BLaER1 (cell line): Measurements from ENCODE around the gene SBF2.

Experiments
- H3K27ac ChIP-seq: shearing (Covaris generic); formaldehyde crosslinking; 2 replicates; pipeline ENCODE4 v1.8.1; 2022
- H3K27me3 ChIP-seq: shearing (Covaris generic); formaldehyde crosslinking; 2 replicates; pipeline ENCODE4 v1.8.1; 2022
- H3K36me3 ChIP-seq: shearing (Covaris generic); formaldehyde crosslinking; 2 replicates; pipeline ENCODE4 v1.8.1; 2022
- H3K4me1 ChIP-seq: shearing (Covaris generic); formaldehyde crosslinking; 2 replicates; pipeline ENCODE4 v1.8.1; 2022
- H3K4me2 ChIP-seq: shearing (Covaris generic); formaldehyde crosslinking; 2 replicates; pipeline ENCODE4 v1.8.1; 2022
- H3K4me3 ChIP-seq: shearing (Covaris generic); formaldehyde crosslinking; 2 replicates; pipeline ENCODE4 v1.8.1; 2022
- H3K9ac ChIP-seq: shearing (Covaris generic); formaldehyde crosslinking; 2 replicates; pipeline ENCODE4 v1.8.1; 2022
- H3K9me3 ChIP-seq: shearing (Covaris generic); formaldehyde crosslinking; 2 replicates; pipeline ENCODE4 v1.8.1; 2022
- H4K20me1 ChIP-seq: shearing (Covaris generic); formaldehyde crosslinking; 2 replicates; pipeline ENCODE4 v1.8.1; 2022
- Cebpa-rat ChIP-seq: shearing (Covaris generic); IDR thresholded peaks from 2 replicates; pipeline ENCODE4 v1.8.1; 2022

Gene SBF2

GRCh38 chr11:10205928-10206327, 88.1 kb downstream of the SBF2 start:
- no peak overlapping the region for H3K9ac ChIP-seq
- no peaks in the 10 kb centered on the region for H3K4me1 ChIP-seq
- peaks cover 26% of the 10 kb centered on the region for H3K9me3 ChIP-seq
- no peak for TF ChIP-seq Cebpa-rat
- H3K27ac ChIP-seq: no peak overlapping the region
- H3K4me2 ChIP-seq: no peak overlapping the region
- H4K20me1 ChIP-seq: no peaks in the 10 kb centered on the region
- H3K36me3 ChIP-seq: no peaks in the 10 kb centered on the region
- no peaks in the 10 kb centered on the region for H3K27me3 ChIP-seq
- no peak overlapping the region for H3K4me3 ChIP-seq

GRCh38 chr11:10204021-10204420, 90.0 kb downstream of the SBF2 start:
- Histone ChIP-seq H3K27me3 (no peaks in the 10 kb centered on the region), H3K4me3 (no peak overlapping the region), H3K4me2 (no peak overlapping the region), H3K27ac (no peak overlapping the region), H3K36me3 (no peaks in the 10 kb centered on the region), H4K20me1 (no peaks in the 10 kb centered on the region), H3K4me1 (no peaks in the 10 kb centered on the region), H3K9ac (no peak overlapping the region), H3K9me3 (peaks cover 26% of the 10 kb centered on the region)
- TF ChIP-seq Cebpa-rat: no peak

- Histone ChIP-seq H4K20me1 (no peaks in the 10 kb centered on the region), H3K4me2 (no peak overlapping the region), H3K36me3 (no peaks in the 10 kb centered on the region), H3K4me3 (no peak overlapping the region), H3K9me3 (peaks cover 37% of the 10 kb centered on the region), H3K9ac (no peak overlapping the region), H3K27ac (no peak overlapping the region), H3K27me3 (no peaks in the 10 kb centered on the region), H3K4me1 (no peaks in the 10 kb centered on the region)
- TF ChIP-seq Cebpa-rat: no peak
These were observed 92.7 kb downstream of the SBF2 start for GRCh38 chr11:10201343-10201742.

GRCh38 chr11:10197091-10197490, 96.9 kb downstream of the SBF2 start:
- H4K20me1 ChIP-seq: no peaks in the 10 kb centered on the region
- no peak overlapping the region for H3K4me3 ChIP-seq
- H3K4me1 ChIP-seq: no peaks in the 10 kb centered on the region
- no peaks in the 10 kb centered on the region for H3K36me3 ChIP-seq
- no peaks in the 10 kb centered on the region for H3K27me3 ChIP-seq
- TF ChIP-seq Cebpa-rat: no peak
- H3K9me3 ChIP-seq: peaks cover 10% of the 10 kb centered on the region
- no peak overlapping the region for H3K9ac ChIP-seq
- H3K4me2 ChIP-seq: no peak overlapping the region
- H3K27ac ChIP-seq: no peak overlapping the region

- Histone ChIP-seq H3K36me3 (no peaks in the 10 kb centered on the region), H3K4me2 (no peak overlapping the region), H4K20me1 (no peaks in the 10 kb centered on the region), H3K4me1 (no peaks in the 10 kb centered on the region), H3K27ac (no peak overlapping the region), H3K4me3 (no peak overlapping the region), H3K9me3 (no peaks in the 10 kb centered on the region), H3K27me3 (no peaks in the 10 kb centered on the region), H3K9ac (no peak overlapping the region)
- no peak for TF ChIP-seq Cebpa-rat
These were observed 102.0 kb downstream of the SBF2 start for GRCh38 chr11:10192036-10192435.

GRCh38 chr11:10181811-10182210, 112.2 kb downstream of the SBF2 start:
- Histone ChIP-seq H3K4me3 (no peak overlapping the region), H3K9me3 (no peaks in the 10 kb centered on the region), H3K4me2 (no peak overlapping the region), H3K9ac (no peak overlapping the region), H3K27ac (no peak overlapping the region), H3K36me3 (no peaks in the 10 kb centered on the region), H3K4me1 (no peaks in the 10 kb centered on the region), H4K20me1 (no peaks in the 10 kb centered on the region), H3K27me3 (no peaks in the 10 kb centered on the region)
- no peak for TF ChIP-seq Cebpa-rat

- TF ChIP-seq Cebpa-rat: no peak
- no peaks in the 10 kb centered on the region for H4K20me1 ChIP-seq
These were observed 129.4 kb downstream of the SBF2 start for GRCh38 chr11:10164621-10165020.

GRCh38 chr11:10162222-10162621, 131.8 kb downstream of the SBF2 start:
- no peaks in the 10 kb centered on the region for H3K27me3 ChIP-seq
- no peak overlapping the region for H3K9ac ChIP-seq
- no peaks in the 10 kb centered on the region for H3K4me1 ChIP-seq
- TF ChIP-seq Cebpa-rat: no peak
- H3K27ac ChIP-seq: no peak overlapping the region
- H3K4me3 ChIP-seq: no peak overlapping the region
- no peaks in the 10 kb centered on the region for H4K20me1 ChIP-seq
- no peak overlapping the region for H3K4me2 ChIP-seq
- H3K36me3 ChIP-seq: no peaks in the 10 kb centered on the region
- peaks cover 7% of the 10 kb centered on the region; the same call in 1 of the 2 replicates for H3K9me3 ChIP-seq

More at GRCh38 chr11:10164621-10165020, 129.4 kb downstream of the SBF2 start:
- Histone ChIP-seq H3K36me3 (no peaks in the 10 kb centered on the region), H3K9ac (no peak overlapping the region), H3K27me3 (no peaks in the 10 kb centered on the region), H3K27ac (no peak overlapping the region), H3K9me3 (no peaks in the 10 kb centered on the region), H3K4me2 (no peak overlapping the region), H3K4me3 (no peak overlapping the region), H3K4me1 (no peaks in the 10 kb centered on the region)

- Histone ChIP-seq H3K9me3 (peaks cover 19% of the 10 kb centered on the region), H4K20me1 (no peaks in the 10 kb centered on the region), H3K27ac (no peak overlapping the region)
These were observed 133.7 kb downstream of the SBF2 start for GRCh38 chr11:10160350-10160749.

GRCh38 chr11:10158461-10158860, 135.6 kb downstream of the SBF2 start:
- H3K4me3 ChIP-seq: no peak overlapping the region
- peaks cover 19% of the 10 kb centered on the region for H3K9me3 ChIP-seq
- no peaks in the 10 kb centered on the region for H4K20me1 ChIP-seq
- no peak overlapping the region for H3K4me2 ChIP-seq
- H3K27ac ChIP-seq: no peak overlapping the region
- no peaks in the 10 kb centered on the region for H3K27me3 ChIP-seq
- no peak overlapping the region for H3K9ac ChIP-seq
- no peaks in the 10 kb centered on the region for H3K4me1 ChIP-seq
- no peaks in the 10 kb centered on the region for H3K36me3 ChIP-seq
- TF ChIP-seq Cebpa-rat: no peak

More at GRCh38 chr11:10160350-10160749, 133.7 kb downstream of the SBF2 start:
- Histone ChIP-seq H3K4me2 (no peak overlapping the region), H3K27me3 (no peaks in the 10 kb centered on the region), H3K9ac (no peak overlapping the region), H3K4me1 (no peaks in the 10 kb centered on the region), H3K4me3 (no peak overlapping the region), H3K36me3 (no peaks in the 10 kb centered on the region)
- no peak for TF ChIP-seq Cebpa-rat
